Measurements from ENCODE around the gene RTRAF. TPM values are rescaled to one million over a fixed set of nuclear protein-coding genes. Genes with fewer than 3 reads are reported as not detected.

Gene RTRAF
- polyA plus RNA-seq (2013, experiment 1 of 2; ENCODE audit: insufficient read length): 287 TPM
- 298 TPM for polyA plus RNA-seq (2013, experiment 2 of 2; ENCODE audit: insufficient read length)

DNA sequence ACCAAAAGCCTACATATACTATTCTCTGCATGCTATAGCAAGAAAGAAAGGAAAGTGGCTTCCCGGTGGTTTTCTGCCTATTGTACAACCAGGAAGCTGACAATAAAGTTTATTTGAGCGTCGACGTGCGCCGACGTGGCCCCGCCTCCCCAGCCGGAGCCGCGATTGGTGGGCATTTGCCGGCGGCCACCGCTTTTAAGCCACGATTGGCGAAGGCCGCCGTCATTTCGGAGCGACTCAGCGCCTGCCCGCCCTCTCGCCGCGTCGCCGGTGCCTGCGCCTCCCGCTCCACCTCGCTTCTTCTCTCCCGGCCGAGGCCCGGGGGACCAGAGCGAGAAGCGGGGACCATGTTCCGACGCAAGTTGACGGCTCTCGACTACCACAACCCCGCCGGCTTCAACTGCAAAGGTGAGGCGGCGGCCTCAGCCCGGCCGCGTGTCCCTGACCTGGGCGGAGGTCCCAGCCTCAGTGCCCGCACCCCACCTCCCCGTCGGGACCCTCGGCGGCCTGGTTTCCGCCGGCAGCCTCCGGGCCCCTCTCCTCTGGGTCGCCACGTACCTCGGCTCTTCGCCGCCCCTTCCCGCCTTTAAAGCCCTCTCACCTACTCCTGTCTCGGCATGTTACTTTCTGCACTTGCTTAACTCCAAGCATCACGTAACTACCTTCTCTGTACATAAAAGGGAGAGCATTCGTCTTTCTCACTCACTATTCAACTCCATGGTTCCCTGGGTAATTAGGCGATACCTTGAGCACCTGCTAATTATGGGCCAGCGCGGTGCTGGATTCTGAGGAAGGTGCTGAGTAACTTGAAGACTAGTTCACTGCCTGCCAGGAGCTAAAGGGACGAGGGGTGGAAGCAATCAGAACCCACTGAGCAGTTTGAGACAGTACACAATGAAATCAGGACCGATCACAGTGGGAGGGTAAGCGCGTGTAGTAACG is at the start of gene RTRAF:
Gene RTRAF, plus strand, starts transcription at position 254 of the 942 bp plus-strand sequence. Its CDS starts 94 bp downstream, at position 348.
- DNase-seq: peak; percentile 93

DNA sequence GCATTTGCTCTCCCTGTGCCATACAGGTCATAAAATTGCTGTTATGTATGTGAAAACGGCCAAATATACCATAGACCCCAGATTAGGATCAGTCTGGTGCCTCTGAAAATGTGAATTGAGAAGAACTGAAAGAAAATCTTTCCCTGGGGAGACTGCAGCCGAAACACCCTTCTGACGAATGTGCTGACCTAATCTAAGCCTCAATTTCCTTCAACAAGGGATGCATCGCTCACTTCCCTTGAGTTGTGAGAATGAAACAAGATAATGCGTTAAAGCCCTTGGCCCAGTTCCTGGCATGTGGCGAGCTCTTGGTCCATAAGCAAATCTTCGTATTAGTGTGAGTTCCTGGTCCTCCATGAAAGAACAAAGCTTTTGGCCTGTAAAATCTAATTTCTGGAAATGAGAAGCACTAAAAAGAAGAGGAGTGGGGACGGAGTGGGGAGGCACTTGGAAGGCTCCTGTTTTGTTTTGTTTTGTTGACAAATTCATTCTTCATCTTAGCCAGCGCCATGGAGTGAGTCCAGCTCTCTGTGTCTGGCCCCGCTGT is 49.5 kb upstream of the RTRAF start:
- DNase-seq: no peak

GRCh38 chr14:51942971-51943370 is 46.4 kb upstream of the RTRAF start:
- no peak for DNase-seq

DNA sequence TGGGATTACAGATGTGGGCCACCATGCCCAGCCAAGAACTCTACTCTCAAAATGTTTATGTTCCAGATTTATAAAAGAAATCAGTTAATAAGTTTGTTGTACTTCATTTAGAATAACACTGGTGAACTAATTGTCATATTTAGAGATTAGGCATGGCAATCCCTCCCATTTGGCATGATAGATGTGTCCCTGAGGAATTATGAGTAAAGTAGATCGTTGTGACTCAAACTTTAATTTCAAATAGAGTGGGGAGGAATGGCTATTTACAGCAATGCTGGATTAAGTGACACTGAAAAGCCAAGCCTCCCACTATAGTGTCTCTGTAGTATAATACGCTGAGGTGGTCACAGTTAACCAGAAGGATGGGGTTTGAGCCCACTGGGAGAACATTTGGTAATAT is 39.3 kb upstream of the RTRAF start:
- DNase-seq: peak; percentile 10

DNA sequence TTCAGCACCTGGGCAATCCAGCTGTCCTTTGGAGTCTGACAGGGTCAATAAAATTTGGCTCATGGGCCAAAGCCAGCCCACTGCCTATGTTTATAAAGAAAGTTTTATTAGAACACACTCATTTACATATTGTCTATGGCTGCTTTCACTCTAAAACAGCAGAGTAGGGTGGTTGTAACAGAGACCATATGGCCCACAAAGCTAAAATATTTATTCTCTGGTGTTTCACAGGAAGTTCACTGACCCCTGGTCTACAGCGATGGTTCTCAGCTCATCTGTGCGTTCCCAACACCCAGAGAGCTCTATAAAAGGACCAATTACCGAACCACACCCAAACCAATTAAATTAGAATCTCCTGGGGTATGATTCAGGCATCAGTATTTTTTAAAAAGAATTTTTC is 37.7 kb upstream of the RTRAF start:
- no peak for DNase-seq

DNA sequence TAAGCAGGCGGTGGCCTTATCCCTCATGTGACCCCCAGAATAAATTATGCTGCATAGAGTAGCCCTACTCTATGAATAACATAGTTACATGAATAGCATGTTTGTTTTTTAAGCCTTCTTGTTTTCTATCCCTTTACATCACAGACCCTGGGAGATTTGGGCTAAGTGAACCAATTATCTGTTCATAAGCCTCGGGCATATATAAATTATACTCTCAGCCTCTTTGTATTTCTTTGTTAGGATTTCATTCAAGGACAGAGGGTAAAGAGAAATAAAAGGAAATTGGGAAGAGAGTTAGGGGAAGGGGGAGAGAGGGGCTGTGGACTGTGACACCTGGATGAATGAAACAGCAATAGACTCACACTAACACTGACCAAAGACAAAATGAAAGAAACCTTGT is 35.3 kb upstream of the RTRAF start:
- no peak for DNase-seq

DNA sequence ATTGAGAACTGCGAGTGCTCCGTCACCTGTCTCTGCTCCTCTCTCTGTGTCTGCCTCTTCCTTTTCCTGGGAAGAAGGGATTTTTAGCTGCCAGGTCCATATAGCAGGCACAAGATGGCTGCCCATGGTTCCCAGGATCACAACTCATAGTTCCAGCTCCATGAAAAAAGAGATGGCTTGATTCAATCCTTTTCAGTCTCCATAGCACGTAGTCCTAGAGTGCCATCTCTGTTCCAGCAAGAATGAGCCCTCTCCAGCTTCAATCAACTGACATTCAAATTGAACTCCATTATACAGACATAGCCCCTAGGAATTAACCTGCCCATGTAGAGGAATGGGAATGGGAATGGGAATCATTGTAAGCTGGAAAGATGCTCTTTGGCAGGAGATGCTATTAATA is 34.7 kb upstream of the RTRAF start:
- DNase-seq: no peak

DNA sequence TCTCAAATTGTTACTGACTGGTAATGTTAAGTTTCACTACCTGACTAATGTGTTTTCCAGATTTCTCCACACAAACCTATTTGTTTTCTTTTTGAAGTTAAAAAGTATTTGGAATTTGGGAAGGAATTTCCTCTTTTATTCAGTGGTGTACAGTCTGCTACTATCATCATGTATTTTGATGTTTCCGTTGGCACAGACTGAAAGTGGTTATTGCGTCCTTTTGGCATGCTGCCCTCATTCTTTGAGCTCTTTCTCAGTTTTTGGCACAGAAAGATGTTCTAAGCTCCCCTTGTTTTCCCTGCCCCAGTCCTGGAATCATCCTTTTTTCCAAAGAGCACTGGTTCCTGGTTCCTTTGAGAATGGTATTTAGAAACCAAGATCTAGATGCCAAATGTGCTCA is 31.4 kb upstream of the RTRAF start:
- DNase-seq: peak; percentile 67

DNA sequence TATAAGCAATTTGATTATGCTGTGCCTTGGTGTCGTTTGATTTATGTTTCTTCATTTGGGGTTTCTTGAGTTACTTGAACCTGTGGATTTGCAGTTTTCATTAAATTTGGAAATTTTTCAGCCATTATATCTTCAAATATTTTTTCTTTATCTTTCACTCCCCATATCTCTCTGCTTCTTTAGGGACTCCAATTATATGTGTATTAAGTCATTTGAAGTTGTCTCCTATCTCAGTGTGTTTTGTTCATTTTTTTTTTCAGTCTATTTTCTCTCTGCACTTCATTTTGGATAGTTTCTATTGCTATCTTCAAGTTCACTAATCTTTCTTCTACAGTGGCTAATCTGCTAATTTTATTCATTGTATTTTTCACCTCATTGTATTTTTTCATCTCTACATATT is 29.4 kb upstream of the RTRAF start:
- DNase-seq: no peak

- no peak for DNase-seq
Observed at GRCh38 chr14:51960866-51961265, 28.5 kb upstream of the RTRAF start.

GRCh38 chr14:51962711-51963110 is 26.6 kb upstream of the RTRAF start:
- DNase-seq: peak; percentile 4

- DNase-seq: peak; percentile 21
Observed at GRCh38 chr14:51963286-51963685, 26.1 kb upstream of the RTRAF start.

DNA sequence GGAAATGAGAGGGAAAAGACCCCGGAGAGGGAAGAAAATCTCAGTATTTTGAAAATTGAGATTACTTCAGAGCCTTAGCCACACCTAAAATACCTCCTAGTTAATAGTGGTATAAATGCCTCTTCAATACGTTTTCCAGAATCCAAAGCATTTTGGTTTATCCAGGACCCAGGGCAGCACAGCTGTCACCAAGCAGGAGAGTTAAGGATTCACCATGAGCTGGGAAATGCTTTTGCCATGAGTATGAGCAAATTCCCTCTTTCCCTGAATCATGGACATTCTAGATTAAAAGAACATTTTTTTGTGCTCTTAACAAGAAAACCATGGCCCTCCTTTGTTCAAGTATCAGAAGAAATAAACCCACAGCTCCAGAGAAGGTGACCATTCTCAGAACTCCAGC is 21.8 kb upstream of the RTRAF start:
- peak; percentile 28 for DNase-seq

- DNase-seq: no peak
Observed at GRCh38 chr14:51969852-51970540, 19.4 kb upstream of the RTRAF start.

DNA sequence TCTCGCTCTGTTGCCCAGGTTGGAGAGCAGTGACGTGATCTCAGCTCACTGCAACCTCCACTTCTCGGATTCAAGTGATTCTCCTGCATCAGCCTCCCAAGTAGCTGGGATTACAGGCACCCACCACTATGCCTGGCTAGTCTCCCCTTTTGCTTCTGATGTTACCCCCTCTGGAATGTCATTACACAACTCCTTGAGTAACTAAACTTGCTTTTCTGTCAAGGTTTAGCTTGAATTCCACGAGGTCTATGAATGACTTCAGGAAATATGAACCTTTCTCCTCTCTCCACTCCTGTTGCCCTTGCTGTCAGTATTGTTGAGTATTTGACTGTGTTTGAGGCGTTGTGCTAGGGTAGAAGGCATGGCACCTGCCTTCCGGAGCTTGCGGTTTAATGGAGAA is 16.8 kb upstream of the RTRAF start:
- no peak for DNase-seq

DNA sequence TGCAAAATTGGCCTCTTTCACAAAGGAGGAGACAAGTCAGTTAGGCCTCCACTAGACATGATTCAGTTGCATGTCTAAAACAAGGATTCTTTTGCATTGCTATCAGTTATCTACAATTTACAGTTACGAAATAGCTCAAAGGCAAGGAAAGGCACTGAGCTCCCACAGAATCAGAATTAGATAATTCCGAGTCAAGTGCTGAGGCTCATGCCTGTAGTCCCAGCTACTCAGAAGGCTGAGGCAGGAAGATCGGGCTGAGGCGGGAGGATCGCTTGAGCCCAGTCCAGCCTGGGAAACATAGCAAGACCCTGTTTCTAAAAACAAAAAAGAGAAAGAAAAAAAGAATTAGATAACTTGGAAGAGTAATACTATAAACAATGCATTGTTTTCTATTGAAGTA is 12.3 kb upstream of the RTRAF start:
- DNase-seq: no peak

DNA sequence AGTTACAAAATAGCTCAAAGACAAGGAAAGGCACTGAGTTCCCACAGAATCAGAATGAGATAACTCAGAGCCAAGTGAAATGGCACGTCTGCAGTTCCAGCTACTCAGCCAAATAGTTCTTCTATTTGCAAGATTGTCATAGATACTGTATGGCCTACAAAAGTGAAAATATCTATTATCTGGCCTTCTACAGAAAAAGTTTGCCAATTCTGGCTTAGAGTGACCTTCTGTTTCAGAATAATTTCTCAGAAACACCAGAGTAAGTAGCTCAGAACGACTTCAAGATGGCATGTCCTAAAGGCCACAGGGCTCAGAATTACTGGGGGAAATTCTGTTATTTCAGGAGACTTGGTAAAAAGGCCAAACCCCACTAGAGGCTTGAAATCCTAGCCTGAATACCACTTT is 10.7 kb upstream of the RTRAF start:
- DNase-seq: no peak

GRCh38 chr14:51979088-51979709 is 10.1 kb upstream of the RTRAF start:
- DNase-seq: peak; percentile 75

- no peak for DNase-seq
Observed at GRCh38 chr14:51981218-51981854, 8.0 kb upstream of the RTRAF start.

DNA sequence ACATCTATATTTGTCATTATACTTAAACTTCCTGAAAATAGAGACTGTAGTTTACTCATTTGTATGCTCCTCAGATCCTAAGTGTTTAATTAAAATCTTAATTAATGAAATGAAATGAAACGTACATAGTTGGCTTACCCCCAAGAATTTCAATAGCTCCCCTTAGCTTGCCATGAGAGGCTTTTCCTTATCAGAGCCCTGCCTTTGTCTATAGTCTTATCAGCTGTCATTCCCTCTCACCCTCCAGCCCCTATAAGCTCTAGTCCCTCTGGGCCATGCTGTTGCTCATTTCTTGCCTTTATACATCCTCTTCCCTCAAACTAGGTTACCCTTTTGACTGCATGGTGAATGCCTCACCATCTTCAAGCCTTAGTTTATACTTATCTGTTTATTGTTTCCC is 1.1 kb upstream of the RTRAF start:
- DNase-seq: no peak

DNA sequence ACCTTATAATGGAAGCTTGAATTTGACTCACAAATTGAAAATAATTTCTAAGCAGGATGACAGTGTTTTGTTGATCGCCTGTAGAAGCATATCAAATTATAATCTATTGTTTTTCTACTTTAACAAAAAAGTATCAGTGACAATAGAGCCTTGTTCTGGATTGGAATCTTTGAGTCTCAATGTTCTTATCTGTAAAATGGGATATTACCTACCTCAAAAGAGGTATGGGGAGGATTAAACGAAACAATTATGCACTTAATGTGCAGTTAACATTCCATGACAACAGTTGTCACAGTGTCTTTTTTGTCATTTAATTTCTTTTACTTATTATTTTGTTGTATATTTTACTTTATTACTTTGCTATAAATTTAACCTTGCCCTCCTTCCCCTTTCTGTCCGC is 1.1 kb downstream of the RTRAF start:
- DNase-seq: no peak

DNA sequence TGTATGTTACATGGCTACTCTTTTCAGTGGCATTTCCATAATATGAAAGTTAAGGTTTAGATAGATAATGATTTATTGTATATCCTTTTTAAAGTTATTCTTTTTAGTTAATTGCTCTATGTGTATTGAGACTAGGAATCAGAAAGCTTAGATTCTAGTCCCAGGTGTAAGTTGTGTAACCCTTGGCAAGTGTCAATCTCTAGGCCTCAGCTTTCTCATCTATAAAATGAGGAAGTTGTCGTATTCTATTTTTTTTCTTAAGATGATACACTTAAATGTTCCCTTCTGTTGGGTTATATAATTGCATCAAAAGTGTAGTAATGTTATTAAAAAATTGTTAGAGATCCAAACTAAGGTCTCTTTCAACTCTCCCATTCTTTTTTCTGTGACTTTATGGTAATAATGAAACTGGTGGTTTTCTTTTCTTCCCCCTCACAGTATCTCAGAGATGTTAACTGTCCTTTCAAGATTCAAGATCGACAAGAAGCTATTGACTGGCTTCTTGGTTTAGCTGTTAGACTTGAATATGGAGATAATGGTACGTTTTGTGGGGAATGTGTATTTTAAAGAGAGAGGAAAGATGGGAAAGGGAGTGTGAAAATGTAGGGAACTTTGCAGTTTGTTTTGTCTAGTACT is 4.1 kb downstream of the RTRAF start:
- no peak for DNase-seq

Data from fibroblast of skin of scalp (primary cell).